Measurements from ENCODE around the gene KCNK17.

KCNK17 gene, protein sequence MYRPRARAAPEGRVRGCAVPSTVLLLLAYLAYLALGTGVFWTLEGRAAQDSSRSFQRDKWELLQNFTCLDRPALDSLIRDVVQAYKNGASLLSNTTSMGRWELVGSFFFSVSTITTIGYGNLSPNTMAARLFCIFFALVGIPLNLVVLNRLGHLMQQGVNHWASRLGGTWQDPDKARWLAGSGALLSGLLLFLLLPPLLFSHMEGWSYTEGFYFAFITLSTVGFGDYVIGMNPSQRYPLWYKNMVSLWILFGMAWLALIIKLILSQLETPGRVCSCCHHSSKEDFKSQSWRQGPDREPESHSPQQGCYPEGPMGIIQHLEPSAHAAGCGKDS

DNA sequence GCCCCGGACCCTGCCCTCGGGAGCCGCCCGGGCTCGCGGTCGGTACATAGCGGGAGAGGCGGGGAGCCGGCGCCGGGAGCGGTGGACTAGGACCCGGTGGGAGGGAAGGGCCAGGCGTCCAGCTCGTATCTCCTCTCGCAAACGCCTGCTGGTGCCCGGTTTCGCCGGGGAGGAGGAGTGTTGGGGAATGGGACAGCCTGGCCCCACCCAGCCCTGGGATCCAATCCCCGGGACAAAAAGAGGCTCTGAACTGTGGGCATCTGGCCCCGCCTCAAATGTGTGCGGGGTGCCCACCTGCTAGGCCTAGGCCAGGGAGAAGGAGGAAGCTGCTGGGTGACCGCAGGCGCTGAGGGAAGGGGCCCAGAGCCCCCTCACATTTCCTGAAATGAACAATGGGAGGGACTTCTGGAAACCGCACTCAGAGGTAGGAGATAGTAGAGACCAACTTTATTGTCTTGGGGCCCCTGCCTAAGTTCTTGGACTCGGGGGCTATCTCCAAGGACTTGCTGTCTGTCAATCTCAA, at the start of gene KCNK17:
Gene KCNK17, minus strand, starts transcription at position 147 of the 523 bp plus-strand sequence. Its CDS starts 99 bp downstream, at position 48.
- in situ Hi-C loops (cut with MboI; ENCODE audit: low sequenced_read_pairs), result no loop called here

GRCh38 chr6:39363280-39363679, 49.1 kb upstream of the KCNK17 start:
- in situ Hi-C loops (cut with MboI; ENCODE audit: low sequenced_read_pairs), result loop anchor here (25.0 kb wide), 2 partner anchors 524 to 949 kb away; no protein-coding TSS in a partner anchor

DNA sequence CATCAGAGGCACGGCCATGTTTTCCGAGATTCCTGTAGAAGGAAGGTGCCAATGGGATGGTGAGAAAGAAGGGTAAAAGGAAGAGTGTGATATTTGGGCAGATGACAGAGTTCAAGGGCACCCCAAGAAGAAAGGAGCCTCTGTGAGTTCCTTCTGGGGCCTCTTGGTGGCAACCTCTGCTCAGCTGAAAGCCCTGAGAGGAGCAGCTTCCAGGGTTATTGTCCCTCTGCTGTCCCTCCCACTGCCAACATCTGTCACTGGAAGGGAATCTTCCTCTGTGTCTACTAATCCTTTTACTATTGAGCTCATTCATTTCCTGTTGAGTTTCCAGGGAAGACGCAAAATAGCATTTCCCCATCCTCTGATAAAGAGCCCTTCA, 48.3 kb upstream of the KCNK17 start:
- in situ Hi-C loops (cut with MboI; ENCODE audit: low sequenced_read_pairs), result loop anchor here (25.0 kb wide), 2 partner anchors 525 to 950 kb away; no protein-coding TSS in a partner anchor

DNA sequence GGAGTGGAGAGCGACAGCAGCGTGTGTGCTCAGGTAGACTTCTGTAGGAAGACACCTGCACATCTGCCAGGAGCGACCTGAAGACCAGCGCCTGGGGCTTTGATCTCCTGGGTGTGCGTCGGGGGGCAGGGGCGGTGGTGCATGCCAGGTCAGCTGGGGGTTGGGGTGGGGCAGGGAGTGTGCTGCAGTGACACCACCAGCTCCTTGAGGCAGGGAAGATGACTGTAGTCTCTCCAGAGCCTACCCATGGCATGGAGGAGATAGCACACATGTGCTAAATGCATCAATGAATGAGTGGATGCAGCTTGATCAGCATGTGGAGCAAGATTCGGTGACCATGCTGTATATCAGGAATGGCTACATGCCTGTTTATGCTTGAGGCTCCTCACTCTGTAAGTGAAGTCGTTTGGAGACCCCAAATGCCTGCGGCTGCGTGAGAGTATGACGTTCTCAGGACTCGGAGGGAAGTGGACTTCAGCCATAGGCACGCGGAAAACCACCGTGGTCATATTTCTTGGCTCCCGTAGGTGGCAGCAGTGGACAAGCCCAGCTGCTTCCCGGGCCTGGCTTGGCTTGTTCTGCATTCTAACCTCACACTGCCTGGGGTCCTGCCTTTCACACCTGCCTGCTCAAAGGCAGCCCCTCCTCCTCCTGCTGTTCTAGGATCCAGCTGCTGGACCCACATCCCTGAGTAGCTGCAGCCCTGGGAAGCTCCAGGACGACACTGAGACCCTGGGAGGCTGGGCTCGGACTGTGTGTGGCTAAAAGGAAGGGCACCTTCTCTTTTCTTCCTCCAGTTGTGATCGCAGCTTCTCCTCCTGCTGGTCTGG, 47.7 kb upstream of the KCNK17 start:
- in situ Hi-C loops (cut with MboI; ENCODE audit: low sequenced_read_pairs), result loop anchor here (25.0 kb wide), 2 partner anchors 525 to 950 kb away; no protein-coding TSS in a partner anchor

GRCh38 chr6:39360378-39360777, 46.2 kb upstream of the KCNK17 start:
- in situ Hi-C loops (cut with MboI; ENCODE audit: low sequenced_read_pairs), result loop anchor here (25.0 kb wide), 2 partner anchors 527 to 952 kb away; no protein-coding TSS in a partner anchor

GRCh38 chr6:39357998-39358686, 43.9 kb upstream of the KCNK17 start:
- in situ Hi-C loops (cut with MboI; ENCODE audit: low sequenced_read_pairs), result loop anchor here (25.0 kb wide), 2 partner anchors 529 to 954 kb away; no protein-coding TSS in a partner anchor

DNA sequence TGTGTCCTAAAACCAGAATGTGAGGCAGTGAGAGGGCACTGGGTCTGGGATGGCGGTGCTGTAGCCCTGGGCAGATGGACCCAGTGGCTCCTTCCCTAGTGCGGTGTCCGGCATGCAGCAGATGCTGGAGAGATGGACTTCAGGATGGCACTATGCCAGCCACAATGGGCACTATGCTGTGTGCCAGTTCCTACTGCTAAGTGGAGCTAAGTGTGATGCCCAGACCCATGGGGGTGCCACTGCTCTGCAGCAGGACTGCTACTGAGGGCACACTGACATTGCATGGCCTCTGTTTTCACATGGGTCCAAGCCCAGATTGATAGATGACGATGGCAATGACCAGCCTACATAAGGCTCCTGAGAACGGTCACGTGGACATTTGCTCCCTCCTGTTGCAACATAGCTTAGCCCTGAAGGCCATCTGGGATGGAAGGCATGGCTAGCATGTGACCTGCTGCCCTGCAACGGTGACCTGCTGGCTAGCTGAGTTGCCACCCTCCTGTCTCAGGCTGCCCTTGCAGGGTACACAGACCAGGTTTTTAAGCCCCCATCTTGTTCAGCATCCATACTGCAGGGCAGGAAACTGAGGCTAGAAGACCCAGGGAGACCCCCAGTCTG, 39.6 kb upstream of the KCNK17 start:
- in situ Hi-C loops (cut with MboI; ENCODE audit: low sequenced_read_pairs), result loop anchor here (25.0 kb wide), 2 partner anchors 533 to 958 kb away; no protein-coding TSS in a partner anchor

GRCh38 chr6:39350723-39351505, 36.7 kb upstream of the KCNK17 start:
- in situ Hi-C loops (cut with MboI; ENCODE audit: low sequenced_read_pairs), result loop anchor here (25.0 kb wide), 2 partner anchors 536 to 961 kb away; no protein-coding TSS in a partner anchor

DNA sequence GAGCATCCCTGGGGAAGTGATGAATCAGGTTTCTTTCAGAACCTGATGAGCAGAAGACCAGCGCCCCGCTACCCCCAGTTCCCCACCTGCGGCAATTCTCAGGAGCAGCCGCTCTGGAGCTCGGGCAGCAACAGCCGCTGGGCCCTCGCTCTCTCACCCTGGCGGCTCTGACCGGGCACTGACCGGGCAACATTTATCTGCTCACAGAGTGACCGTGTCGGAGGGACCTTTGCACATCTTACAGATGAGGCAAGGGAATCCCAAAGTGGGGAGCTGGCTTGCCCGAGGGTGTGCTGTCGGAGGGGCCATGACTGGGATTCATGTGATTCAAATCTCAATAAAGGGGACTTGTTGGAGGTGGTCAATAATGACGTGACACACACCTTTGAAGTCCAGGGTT, 34.5 kb upstream of the KCNK17 start:
- in situ Hi-C loops (cut with MboI; ENCODE audit: low sequenced_read_pairs), result no loop called here

DNA sequence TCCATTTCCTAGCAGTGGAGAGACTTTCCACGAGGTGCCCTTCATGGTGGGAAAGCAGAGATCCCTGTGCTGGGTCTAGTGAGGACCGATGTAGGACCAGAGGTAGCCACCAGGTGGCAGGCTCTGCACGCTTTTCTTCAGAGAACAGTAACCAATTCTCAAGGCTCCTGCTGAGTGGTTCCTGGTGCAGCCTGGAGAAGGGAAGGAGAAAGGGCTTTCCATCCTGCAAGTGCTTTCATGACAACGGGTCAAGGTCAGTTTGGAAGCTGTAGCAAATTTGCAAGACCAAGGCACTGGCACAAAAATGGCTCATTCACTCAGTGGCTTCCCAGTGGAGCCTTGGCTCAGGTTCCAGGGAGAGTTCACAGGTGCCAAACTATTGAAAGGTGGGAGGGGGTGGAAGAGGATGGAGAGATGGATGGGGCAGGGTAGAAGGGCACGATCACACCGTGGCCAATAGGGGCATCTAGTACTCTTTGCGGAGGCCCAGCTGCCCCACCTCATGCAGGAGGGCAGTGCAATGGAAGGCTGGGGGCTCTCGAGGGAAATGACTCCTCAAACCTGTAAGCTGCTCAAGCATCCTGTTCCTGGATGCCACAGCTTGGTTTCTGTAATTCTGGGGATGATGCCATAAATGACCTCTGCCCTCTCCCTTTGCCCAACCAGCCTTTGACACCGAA, 33.8 kb upstream of the KCNK17 start:
- in situ Hi-C loops (cut with MboI; ENCODE audit: low sequenced_read_pairs), result no loop called here

- in situ Hi-C loops (cut with MboI; ENCODE audit: low sequenced_read_pairs), result no loop called here
Observed at GRCh38 chr6:39347206-39347605, 33.0 kb upstream of the KCNK17 start.

DNA sequence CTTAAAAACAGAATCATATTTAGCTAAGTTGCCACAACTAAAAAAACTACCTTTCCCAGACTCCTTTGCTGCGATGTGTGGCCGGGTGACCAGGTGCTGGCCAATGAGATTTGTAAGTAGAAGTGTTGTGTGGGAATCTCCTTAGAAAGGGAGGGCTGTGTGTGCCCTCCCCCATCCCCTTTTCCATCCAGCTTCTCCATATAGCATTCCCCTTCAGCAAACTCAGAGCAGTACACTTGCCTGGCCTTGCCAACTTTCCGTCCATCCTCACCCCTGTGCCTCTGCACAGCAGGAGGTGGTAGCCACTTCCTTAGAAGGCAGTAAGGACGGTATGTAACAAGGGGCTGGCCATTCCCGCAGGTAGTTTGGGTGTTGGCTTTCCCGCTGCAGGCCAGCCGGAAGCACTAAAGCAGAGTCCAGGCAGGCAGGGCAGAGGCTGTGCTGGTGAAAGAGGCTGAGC, 30.6 kb upstream of the KCNK17 start:
- in situ Hi-C loops (cut with MboI; ENCODE audit: low sequenced_read_pairs), result no loop called here

GRCh38 chr6:39343396-39343870, 29.2 kb upstream of the KCNK17 start:
- in situ Hi-C loops (cut with MboI; ENCODE audit: low sequenced_read_pairs), result no loop called here

- in situ Hi-C loops (cut with MboI; ENCODE audit: low sequenced_read_pairs), result no loop called here
Observed at GRCh38 chr6:39342692-39343395, 28.6 kb upstream of the KCNK17 start.

- in situ Hi-C loops (cut with MboI; ENCODE audit: low sequenced_read_pairs), result no loop called here
Observed at GRCh38 chr6:39341937-39342336, 27.7 kb upstream of the KCNK17 start.

GRCh38 chr6:39341352-39341751, 27.1 kb upstream of the KCNK17 start:
- in situ Hi-C loops (cut with MboI; ENCODE audit: low sequenced_read_pairs), result no loop called here

- in situ Hi-C loops (cut with MboI; ENCODE audit: low sequenced_read_pairs), result no loop called here
Observed at GRCh38 chr6:39339868-39340550, 25.8 kb upstream of the KCNK17 start.

Measured in HL-60/S4 treated with retinoic acid at 250 ng/mL for 4 days and 3 days (cell line).